Hippocampal formation (tissue), 2 donors: ENCODE measurements around the gene MARCHF10.
"Not testable (repeated sequence)": the region's sequence is repeated elsewhere in the genome, so short reads cannot be mapped to it uniquely, and the experiment has no call there.

Experiments used
- DNase-seq, 2 donors: peaks; one replicate each; lab custom pipeline; 2025; lab: John Stamatoyannopoulos, UW

MARCHF10 gene

DNA sequence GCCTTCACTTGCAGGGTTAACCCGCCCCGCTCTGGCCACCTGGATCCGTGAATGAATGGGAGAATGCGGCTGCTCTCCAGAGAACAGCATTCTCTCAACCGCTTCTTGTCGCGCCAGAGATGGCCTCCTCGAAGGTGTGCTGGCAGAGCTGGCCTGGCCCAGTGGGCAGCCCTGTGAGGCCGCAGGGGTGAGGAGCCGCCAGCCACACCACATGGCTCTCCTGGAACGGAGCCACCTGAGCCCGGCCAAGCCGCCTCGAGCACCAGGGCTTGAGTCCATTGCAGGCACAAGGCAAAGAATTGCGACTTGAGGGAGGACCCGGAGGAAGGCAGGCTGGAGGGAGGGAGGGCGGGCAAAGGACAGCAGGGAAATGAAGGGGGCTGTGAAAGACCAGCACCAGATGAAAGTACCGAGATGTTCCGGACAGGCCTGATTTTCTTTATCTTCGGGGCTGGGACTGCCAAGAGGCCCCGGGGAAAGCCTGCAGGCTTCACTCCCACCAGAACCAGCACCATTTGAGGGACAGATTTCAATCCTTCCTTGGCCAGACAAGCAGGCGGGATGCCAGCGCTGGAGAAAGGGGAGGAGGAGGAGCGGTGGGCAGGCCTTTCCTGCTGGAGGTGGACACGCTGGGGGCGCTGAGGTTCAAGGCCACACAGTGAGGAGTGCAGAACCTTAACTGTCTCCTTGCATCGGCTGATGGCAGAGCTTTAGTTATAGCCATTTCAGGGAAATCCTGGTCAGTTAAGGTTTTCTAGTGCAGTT lies 111.2 kb downstream of the MARCHF10 start:
- peak in 1 of 2 donors; percentile 15 for DNase-seq

- DNase-seq: no peak
Measured at GRCh38 chr17:62696256-62696655, 111.9 kb downstream of the MARCHF10 start.

- not testable (repeated sequence) for DNase-seq
Measured at GRCh38 chr17:62695093-62695738, 112.9 kb downstream of the MARCHF10 start.

- DNase-seq: no peak
Measured at GRCh38 chr17:62693616-62694409, 114.3 kb downstream of the MARCHF10 start.

DNA sequence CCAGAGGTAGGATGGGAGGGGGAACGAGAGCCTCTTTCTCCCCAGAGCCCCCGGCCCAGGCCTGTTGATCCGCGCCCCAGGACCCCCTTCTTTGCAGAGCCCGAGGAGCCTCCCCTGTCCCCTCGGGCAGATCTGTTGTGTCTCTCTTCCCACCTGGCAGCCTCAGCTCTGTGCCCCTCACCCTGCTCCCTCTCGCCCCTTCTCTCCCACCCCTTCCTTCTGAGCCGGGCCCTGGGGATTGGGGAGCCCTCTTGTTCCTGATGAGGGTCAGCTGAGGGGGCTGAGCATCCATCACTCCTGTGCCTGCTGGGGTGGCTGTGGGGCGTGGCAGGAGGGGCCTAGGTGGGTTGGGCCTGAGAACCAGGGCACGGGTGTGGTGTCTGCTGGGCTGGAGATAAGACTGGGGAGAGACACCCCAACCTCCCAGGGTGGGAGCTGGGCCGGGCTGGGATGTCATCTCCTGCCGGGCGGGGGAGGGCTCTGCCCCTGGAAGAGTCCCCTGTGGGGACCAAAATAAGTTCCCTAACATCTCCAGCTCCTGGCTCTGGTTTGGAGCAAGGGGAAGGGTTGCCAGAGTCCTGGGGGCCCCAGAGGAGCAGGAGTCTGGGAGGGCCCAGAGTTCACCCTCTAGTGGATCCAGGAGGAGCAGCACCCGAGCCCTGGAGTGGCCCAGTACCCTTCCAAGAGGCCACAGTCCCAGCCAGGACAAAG lies 115.2 kb downstream of the MARCHF10 start:
- DNase-seq: no peak

GRCh38 chr17:62692159-62692651 lies 115.9 kb downstream of the MARCHF10 start:
- no peak for DNase-seq

GRCh38 chr17:62691589-62691915 lies 116.6 kb downstream of the MARCHF10 start:
- DNase-seq: not testable (repeated sequence)

DNA sequence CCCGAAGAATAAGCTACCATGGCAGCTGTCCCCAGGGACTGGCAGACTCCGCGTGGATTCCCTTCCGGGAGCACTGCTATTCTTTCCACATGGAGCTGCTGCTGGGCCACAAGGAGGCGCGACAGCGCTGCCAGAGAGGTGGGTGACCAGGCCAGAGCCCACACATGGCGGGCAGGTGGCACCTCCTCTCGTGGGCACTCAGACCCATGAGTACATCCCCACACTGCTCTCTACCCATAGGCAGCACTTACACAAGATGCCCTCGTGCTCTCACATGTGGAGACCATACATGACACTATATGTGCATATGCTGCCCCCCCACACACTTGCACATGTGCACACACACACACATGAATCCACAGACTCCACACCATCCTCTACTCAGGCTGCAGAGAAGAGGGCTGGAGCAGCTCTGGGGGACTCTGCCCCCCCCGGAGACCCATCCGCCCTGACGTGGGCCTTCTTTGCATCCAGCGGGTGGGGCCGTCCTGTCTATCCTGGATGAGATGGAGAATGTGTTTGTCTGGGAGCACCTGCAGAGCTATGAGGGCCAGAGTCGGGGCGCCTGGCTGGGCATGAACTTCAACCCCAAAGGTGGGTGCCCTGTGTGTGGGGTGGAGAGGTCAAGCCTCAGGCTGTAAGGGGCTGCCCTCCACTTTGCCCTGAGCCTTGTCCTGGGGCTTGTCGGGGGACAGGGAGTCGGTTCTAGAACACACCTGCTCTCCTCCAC lies 117.8 kb downstream of the MARCHF10 start:
- no peak for DNase-seq

GRCh38 chr17:62689441-62690167 lies 118.5 kb downstream of the MARCHF10 start:
- DNase-seq: no peak

- no peak for DNase-seq
Measured at GRCh38 chr17:62688398-62689160, 119.5 kb downstream of the MARCHF10 start.

DNA sequence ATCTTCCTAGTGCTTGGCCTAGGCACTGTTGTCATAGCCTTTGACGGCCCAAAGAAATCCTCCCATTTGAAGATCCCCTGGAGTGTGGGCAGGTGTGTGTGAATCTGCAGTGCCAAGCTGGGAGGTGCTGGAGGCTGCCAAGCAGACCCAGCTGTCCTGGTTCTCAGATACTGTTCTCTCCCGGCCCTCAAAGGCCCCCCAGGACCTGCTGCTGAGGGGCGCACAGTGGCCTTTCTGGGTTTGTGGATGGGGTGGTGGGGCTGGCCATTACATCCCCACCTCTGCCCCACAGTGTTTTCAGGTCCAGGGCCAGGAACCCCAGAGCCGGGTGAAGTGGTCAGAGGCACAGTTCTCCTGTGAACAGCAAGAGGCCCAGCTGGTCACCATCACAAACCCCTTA lies 120.1 kb downstream of the MARCHF10 start:
- no peak for DNase-seq

GRCh38 chr17:62684179-62684578 lies 123.9 kb downstream of the MARCHF10 start:
- DNase-seq: no peak

- DNase-seq: peak in 1 of 2 donors; percentile 20
Measured at GRCh38 chr17:62681939-62682381, 126.2 kb downstream of the MARCHF10 start.

DNA sequence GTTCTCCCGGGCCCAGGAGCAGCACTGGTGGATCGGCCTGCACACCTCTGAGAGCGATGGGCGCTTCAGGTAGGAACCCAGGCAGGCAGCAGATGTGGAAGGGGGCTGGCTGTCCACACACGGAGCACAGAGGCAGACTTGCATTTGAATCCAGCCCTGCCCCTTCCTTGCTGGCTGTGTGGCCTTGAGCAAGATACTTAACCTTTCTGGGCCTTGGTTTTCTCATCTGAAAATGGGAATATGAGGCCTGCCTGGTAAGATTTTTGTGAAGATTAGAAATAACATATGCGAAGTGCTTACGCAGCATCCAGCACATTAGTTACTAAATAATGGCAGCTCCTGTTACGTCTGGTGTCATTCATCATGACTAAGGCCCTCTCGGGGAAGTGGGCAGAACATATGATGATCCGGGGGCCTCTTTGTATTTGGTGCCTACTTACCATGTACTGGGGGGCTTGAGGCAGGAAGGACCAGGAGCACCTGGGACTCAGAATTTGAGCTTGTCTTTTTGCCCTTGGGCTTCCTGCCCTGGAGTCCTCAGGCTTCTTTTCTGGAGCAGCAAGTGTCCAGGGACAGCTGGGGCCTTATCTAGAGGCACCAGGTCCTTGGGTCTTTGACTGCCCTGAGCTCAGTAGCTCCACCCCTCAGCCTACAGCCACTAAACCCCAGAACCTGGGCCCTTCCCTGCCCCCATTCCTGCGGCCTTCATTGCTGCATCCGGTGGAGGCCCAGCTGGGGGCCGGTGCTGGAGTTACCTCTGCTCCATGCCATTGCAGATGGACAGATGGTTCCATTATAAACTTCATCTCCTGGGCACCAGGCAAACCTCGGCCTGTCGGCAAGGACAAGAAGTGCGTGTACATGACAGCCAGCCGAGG lies 126.8 kb downstream of the MARCHF10 start:
- no peak for DNase-seq

DNA sequence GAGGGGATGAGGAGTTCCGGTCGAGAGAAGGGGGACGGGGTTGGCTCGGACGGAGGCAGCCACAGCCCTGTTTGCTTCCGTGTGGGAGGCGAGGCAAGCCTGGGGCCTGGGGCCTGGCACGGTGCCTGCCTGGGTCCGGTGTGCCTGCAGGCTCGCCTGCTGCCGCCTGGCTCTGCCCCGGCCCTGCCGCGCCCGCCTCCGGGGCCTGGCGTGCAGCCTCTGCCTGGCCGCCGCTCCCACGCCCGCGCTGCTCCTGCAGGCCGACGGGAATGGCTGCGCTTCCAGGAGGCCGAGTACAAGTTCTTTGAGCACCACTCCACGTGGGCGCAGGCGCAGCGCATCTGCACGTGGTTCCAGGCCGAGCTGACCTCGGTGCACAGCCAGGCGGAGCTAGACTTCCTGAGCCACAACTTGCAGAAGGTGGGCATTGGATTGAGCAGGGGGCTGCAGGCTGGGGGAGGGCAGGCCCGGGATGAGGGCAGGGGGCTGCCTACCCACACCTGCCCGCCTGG lies 127.5 kb downstream of the MARCHF10 start:
- DNase-seq: peak in 1 of 2 donors; percentile 14

DNA sequence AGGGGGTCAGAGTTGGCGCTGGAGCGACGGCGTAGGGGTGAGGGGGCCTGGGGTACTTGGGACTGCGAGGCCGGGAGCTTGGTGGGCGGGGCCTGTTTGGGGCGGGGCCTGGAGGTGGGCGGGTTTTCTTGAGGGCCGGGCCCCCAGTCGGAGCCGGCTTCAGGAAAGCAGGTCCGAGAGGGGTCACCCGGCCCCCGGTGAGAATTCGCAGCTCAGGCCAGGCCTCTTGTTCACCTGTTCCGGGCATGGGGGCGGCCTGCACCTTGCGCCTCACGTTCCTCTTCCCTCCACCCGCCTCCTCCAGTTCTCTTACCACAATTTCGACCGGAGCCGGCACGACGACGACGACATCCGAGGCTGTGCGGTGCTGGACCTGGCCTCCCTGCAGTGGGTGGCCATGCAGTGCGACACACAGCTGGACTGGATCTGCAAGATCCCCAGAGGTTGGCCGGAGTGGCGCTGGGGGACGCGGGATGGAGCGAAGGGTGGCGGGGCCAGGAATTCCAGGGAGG lies 128.2 kb downstream of the MARCHF10 start:
- DNase-seq: no peak

- DNase-seq: no peak
Measured at GRCh38 chr17:62678214-62678919, 129.7 kb downstream of the MARCHF10 start.
